CD4-positive, alpha-beta T cell treated with Interleukin-17A for 1 hour (primary cell): ENCODE data around the gene CPPED1.
"Not testable (repeated sequence)": the region's sequence is repeated elsewhere in the genome, so short reads cannot be mapped to it uniquely, and the experiment has no call there.

Source experiments
- DNase-seq: peaks from one replicate; pipeline ENCODE4 v3.0.0-alpha.2; 2020

The CPPED1 gene

DNA sequence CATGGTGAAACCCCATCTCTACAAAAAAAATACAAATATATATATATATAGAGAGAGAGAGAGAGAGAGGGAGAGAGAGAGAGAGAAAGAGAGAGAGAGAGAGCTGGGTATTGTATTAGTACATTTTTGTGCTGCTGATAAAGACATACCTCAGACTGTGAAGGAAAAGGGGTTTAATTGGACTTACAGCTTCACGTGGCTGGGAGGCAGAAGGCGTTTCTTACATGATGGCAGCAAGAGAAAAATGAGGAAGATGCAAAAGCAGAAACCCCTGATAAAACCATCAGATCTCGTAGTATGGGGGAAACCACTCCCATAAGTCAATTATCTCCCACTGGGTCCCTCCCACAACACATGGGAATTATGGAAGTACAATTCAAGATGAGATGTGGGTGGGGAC is 37.5 kb downstream of the CPPED1 start:
- DNase-seq: not testable (repeated sequence)

DNA sequence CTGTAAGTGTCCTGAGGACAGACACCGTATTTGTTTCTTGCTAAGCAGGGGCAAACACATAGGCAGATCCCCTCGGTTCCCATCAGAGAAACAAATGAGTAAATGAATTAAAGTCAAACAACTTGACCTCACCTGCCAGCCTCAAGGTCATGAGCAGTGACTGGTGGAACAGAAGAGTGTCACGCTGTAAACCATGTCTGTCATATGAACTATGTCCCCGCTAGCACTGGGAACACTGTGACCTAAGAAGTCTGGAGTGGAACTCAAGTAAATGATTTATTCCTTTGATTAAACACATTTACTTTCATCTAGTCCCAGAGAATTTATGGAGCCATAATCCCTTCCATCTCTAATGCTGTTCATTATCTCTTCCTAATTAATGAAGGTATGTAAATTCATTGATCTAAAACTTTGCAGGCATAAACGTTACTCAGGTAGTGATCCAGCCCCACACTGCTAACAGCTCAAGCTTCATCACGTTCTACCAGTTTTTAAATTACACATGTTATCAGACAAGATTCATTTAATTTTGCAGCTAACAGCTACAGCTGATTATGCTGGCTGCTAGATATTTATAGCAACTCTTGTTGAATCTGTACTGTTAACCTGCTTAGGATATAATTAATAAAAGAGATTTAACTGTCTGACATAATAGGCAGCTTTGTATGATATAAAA is 38.7 kb downstream of the CPPED1 start:
- DNase-seq: no peak

DNA sequence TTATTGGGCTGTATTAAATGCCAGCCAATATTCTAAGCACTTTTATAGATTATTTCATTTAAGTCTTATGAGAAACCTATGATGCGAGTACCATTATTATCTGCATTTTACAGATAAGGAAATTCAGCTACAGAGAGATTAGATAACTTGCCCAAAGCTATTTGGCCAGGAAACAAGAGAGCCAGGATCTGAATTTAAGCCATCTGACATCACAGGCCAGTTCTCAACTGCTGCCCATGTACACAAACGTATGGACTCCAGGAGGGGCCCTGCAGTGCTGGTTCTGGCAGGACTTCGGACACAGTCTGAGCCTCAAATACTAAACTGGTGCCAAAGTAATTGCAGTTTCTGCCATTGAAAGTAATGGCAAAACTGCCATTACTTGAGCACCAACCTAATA is 40.2 kb downstream of the CPPED1 start:
- no peak for DNase-seq

DNA sequence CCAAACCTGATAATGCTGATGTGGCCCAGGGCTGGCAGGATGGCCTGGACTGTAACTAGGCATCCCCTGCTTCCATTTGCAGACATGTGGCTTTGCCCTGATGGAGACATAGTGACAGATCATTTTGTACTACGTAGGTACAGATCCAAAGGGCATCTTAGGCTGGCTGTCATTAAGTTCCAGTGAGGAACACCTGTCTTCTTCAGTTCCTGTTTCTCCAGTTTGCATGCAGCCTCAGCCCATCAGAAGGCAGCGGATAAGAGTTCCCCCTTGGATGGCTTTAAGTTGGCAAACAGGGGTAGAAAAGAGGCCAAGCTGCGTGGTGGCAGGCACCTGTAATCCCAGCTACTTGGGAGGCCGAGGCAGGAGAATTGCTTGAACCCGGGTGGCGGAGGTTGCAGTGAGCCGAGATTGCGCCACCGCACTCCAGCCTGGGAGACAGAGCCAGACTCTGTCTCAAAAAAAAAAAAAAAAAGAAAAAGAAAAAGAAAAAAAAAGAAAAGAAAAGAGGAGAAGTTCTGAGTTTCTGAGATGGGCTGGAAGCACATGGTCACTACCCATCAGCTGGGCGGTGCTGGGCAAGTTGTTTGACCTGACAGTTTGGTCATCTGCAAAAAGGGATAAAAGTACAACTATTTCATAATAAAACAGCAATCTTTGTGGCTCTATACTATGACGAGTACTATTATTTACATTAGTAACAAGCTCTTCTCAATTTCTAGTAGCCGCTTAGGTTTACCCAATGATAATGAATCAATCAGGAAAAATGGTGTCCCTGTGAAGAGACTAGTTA is 42.7 kb downstream of the CPPED1 start:
- DNase-seq: no peak

DNA sequence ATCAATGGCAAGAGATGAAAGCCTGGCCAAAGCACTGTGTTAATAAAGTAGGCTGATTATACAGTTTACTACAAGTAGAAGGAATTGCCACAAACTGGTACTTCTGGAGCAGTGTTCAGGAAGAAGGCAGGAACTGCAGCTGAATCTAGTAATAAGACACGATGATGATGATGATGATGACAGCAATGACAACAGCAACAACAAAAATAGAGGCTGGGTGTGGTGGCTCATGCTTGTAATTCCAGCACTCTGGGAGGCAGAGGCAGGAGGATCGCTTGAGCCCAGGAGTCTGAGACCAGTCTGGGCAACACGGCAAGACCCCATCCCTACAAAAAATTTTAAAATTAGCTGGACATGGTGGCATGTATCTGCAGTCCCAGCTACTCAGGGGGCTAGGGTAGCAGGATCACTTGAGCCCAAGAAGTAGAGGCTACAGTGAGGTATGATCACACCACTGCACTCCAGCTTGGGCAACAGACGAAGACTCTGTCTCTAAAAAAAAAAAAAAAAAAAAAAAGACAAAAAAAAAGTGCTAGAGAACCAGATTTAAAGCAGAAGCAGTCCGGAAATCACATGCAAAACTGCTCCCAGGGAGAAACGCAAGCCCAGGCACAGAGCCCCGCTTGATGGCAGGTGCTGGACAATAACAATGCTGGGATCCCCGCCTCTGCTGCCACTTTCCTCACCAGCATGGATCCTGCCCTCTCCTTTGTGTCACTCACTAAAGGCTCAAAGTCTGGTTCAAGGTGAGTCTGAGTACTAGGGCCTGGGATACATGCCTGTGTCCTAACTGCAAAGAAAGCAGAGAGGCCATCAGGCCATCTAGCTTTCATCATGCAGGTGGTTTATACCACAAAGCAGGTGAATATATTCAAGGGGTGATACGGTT is 44.8 kb downstream of the CPPED1 start:
- DNase-seq: no peak

DNA sequence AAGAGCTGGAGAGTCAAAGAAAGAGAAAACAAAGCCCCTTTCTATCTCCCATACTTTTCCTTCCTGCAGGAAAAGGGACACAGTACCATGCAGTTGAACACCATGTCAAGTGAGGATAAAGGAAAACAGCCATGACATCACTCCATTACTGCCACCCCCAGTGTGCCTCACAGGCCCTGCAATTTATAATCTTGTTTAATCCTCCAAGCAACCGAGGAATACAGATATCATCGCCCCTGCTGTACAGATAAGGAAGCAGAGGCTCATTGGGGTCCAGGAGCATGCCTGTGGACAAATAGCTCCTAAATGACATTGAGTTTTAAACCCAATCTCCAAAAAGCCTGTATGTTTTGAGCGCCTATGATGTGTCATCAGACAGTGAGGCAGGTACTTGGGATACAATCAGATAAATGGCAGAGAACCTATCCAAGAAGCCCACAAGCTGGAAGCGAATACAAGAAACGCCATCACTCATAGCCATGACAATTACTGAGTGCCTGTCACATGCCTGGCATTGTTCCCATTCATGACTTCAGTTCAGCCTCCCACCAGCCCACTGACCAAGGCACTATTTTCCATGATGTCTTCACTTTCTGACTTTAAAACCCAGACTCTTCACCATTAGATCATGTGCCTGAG is 45.5 kb downstream of the CPPED1 start:
- DNase-seq: no peak

DNA sequence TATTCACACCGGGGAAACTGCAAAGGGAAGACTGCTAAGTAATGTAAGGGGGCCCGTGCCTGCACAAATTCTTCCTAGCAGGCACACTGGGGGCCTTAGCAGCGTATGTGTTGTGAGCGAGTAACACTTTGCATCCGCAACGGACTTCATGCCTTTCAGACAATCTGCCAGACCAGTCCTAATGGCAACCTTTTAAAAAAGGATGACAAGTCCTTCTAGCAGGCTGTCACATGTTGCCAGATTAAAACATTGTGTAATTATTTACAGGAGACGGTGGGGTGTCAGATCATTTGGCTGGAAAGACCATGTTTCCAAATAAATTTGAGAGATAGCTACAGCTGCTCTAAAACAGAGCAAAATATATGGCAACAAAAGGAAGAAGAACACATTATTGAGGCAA is 46.1 kb downstream of the CPPED1 start:
- DNase-seq: no peak

DNA sequence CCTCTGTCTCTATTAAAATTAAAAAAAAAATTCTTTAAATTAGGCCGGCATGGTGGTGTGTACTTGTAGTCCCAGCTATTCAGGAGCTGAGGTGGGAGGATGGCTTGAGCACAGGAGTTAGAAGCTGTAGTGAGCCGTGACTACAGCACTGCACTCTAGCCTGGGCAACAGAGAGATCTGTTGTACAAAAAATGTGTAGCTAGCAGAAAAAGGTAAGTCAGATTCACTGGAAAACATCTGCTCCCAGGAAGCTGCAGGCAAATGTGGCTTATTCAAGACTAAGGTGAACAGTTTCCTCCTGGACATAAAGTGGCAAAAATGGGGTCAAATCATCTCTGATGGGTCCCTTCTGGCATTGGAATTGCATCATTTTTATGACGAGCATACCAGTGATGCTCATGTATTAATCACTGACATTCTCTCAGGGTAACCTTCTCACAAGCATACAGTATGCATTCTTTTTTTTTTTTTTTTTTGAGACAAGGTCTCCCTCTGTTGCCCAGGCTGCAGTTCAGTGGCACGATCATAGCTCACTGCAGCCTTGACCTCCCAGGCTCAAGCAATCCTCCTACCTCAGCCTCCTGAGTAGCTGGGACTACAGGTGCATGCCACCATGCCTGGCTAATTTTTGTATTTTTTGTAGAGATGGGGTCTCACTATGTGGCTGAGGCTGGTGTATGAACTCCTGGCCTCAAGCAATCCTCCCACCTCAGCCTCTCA is 48.7 kb downstream of the CPPED1 start:
- no peak for DNase-seq

DNA sequence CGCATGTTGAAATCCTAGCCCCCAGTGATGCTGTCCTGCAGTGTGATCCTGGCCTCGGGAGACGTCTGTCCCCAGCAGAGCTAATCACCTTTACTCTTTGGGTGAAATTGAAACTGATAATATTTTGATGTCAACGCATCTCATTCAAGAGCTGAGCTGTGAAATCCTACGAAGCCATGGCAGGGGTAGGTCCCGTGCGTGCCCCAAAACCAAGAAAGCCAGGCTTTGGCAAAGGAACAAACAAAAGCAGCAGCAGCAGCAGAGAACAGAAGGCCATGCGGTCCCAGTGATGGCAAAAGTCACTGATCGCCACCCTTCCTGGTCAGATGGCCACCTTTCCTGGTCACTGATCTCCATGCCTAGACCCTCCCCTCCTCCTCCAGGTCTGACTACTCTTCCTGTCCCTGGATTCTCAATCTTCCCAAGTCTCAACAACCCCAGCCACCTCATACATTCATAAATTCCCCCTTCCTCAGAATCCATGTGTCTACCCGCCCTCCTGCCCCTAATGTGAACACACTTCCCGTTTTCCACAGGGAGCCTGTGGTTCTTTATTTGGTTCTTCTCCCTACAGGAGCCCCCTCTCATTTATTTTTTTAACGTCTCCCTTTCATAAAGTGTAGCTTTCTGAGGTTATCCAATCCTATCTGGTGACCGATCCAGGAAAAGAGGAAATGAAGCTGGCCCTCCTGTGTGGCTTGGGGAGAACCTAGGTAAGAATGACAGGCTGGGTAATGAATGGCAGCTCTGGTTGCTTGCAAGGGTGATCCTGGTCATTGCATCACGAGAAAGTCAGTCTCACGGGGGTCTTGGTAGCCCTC is 50.3 kb downstream of the CPPED1 start:
- no peak for DNase-seq

DNA sequence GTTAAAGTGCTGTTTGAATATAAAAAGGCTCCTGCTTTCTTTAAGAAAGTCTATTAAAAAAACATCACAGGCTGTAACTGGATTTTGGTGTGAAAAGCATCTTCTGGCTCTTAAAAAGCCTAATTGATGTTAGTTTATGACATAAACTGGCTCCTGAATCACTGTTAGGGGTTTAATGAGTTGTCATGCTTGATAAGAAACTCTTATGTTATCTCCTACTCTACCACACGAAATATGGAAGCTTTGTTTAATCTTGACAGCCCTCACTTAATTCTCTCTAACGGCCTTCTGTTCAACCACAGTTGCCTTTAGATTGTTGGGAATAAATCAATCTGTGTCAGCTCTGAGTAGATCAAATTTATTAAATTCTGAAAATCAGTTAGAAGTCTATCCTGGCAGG is 51.5 kb downstream of the CPPED1 start:
- no peak for DNase-seq

DNA sequence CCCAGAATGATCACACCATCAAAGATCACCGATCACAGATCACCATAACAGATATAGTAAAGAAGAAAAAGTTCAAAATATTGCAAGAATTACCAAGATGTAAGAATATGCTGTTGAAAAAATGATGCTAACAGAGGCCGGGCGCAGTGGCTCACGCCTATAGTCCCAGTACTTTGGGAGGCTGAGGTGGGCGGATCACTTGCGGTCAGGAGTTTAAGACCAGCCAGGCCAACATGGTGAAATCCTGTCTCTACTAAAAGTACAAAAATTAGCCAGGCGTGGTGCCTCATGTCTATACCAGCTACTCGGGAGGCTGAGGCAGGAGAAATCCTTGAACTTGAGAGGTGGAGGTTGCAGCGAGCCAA is 53.2 kb downstream of the CPPED1 start:
- peak; percentile 3 for DNase-seq

DNA sequence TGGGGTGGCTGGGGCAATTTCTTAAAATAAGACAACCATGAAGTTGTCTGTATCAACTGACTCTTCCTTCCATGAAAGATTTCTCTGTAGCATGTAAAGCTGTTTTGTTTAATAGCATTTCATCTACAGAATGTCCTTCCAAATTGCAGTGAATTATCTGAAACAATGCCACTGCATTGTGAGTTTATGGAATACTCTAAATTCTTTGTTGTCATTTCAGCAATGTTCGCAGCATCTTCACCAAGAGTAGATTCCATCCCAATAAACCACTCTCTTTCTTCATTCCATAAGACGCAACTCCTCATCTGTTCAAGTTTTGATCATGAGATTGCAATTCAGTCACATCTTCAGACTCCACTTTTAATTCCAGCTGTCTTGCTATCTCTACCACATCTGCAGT is 54.6 kb downstream of the CPPED1 start:
- DNase-seq: no peak

DNA sequence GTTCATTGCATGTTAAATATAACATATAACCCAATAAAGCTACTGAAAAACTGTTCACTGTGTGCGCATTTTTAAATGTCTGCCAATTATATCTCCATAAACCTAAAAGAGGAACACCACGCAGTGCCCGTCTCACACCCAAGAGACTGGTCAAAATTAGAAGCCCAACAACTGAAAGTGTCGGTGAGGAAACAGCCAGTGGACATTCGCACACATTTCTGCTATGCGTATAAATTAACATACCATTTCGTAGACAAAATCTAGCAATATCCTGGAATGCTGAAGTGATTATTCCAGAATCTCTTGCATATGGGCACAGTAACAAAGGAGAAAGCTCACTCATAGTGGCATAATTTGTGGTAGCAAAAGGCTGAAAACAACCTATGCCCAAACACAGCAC is 55.9 kb downstream of the CPPED1 start:
- DNase-seq: no peak

DNA sequence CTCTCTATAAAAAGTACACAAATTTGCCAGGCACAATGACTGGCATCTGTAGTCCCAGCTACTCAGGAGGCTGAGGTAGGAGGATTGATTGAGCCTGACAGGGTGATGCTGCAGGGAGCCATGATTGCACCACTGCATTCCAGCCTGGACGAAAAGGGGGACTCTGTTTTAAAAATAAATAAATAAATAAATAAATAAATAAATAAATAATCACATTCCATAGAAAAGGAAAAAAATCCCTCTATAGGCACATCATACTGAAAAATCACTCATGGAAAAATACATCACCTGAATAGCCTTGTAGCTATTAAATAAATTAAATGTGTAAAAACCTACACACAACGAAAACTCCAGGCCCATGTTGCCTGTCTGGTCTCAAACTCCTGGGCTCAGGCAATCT is 56.4 kb downstream of the CPPED1 start:
- no peak for DNase-seq

DNA sequence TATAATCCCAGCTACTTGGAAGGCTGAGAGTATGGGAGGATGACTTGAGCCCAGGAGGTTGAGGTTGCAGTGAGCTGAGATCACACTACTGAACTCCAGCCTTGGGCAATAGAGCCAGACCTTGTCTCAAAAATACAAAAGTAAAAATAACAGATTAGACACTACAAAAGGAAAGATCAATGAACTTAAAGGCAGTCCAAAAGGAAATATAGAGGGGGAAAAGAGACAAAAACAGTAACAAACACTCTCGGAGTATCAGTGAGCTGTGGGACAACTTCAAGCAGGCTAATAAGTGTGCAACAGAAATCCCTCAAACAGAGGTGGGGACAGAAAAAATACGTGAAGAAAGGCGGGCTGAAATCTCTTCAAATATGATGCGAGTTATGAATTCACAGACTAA is 58.8 kb downstream of the CPPED1 start:
- DNase-seq: no peak

DNA sequence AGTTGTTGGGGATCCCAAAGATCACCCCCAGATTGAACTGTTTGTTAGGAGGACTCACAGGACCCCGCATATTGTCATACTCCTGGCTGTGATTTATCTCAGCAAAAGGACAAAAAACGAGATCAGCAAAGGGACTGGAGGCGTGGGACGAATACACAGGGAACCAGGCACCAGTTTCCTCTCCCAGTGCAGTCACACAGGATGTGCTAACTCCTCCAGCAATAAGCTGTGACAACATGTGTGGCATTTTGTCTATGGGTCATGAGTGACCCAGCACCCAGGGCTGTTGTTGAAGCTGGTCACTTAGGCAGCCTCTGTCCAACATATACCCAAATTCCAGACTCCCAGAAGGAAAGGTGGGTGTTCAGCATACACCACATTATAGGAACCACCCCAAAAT is 60.9 kb downstream of the CPPED1 start:
- DNase-seq: no peak

DNA sequence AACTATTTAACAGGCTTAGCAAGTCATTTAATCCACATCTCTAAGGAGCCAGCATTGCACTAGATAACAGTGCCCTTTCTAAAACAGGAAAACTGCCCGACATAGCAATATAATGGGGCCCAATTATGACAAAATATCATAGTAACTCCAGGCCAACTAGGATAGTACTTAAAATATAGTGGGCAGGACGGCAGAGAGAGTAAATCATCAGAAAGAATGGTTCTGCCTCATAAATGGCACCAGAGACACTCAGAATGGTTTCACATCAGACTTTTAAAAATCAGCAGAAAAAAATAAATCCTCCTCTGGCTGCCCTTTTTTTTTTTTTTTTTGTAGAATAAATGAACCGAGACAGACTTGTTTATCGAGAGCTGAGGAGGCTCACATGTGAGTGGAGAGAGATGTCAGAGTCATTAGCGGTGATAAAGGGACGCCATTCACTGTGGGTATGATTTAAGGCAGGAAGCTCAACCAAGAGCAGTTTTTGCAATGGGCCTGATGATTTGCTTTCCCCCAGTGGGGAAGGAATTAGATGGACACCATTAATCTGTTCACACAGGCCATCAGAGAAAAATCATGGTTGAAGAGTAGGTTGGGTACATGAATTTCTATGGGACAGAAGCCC is 62.6 kb downstream of the CPPED1 start:
- no peak for DNase-seq

DNA sequence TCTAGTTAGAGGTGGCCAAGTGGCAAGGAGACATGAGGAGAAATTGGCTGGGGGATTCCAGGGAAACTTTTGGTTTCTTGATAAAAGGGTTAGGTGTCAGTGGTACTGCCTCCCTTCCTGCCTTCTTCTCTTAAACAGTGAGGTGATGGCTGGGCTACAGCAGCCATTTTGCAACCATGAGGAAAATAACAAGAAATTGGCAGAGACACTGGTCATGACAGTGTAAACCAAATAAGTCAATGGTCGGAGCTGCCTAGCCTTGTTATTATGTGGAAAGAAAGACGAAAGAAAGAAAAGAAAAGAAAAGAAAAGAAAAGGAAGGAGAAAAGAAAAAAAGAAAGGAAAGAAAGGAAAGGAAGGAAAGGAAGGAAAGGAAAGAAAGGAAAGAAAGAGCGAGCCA is 63.9 kb downstream of the CPPED1 start:
- no peak for DNase-seq

DNA sequence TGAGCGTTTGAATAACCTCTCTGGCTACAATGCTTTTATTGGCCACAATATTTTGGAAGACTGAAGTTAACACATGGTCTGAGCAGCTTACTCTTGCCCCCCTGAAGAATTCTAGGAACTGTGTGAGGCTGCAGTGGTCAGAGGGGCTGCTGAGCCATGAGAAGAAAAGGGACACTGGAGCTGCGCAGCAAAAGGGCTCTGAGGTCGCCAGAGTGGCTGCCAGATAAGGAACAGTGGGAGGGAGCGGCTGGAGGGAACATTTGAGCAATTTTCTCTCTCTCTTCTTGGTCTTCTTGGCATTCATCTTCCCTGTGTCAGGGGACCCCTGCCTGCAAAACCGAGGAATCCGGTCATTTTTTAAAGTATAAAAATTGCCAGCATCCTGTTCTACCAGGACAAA is 66.1 kb downstream of the CPPED1 start:
- no peak for DNase-seq

DNA sequence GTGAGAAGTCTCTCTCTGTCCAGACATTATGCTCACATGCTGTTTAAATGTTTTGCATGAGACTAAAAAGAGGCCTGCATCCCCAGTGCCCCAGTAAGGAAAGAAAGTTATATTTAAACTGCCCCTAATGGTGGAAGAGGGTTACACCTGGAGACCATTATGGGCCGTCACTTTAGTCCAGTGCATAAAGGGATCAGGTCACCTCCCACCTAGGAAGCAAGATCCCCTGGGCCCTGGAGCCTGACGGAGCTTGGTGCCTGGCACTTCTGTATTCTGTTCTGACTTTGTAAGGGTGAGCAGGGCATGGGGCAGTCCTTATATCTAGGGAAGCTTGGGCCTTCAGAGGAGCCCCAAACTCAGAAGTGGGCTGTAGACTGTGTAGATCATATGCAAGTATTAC is 67.9 kb downstream of the CPPED1 start:
- DNase-seq: no peak

DNA sequence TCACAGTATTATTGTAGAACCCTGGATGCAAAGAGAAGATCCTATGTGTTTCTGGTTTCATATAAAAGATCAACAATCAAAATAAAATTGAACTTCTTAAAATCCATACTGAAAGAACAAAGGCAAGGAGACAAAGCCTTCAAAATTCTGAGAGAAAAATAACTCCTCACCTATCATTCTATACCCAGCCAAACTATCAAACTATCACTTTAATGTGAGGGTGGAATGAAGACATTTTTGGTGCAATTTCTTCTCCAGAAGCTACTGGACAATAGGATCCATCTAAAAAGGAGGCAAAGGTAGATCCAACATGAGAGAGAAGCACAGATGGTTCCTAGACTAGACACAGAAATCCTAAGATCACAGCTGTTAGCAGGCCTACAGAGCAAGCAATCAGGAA is 71.1 kb downstream of the CPPED1 start:
- no peak for DNase-seq
